ENCODE measurements around the gene CDH4.

GRCh38 chr20:61249626-61250025 is 2.4 kb upstream of the CDH4 start:
- no peak for TF ChIP-seq CTCF (IDR thresholded peaks at IDR 0.05)
- TF ChIP-seq TCF7L2 (IDR thresholded peaks at IDR 0.05; ENCODE audit: low read depth, low read length) = no peak
